Activated naive CD8-positive, alpha-beta T cell treated with anti-CD3 and anti-CD28 coated beads, Interleukin-2, amount 10 ng/mL, durations not matched to agents 7 days and 5 days (primary cell): ENCODE results near the gene CTSE. TPM values are rescaled to one million over a fixed set of nuclear protein-coding genes. Genes with fewer than 3 reads are reported as not detected.
"Not testable (repeated sequence)": the region's sequence is repeated elsewhere in the genome, so short reads cannot be mapped to it uniquely, and the experiment has no call there.

ENCODE experiments used
- ATAC-seq: fragments of 150-1000 bp; cut with Tn5 transposase; one replicate; pipeline ENCODE4 v1.10.0; 2021; ENCODE audit warnings: low read depth, moderate library complexity
- POLR2A ChIA-PET: fragments of 350-600 bp; sonication (Branson Sonifier 250); formaldehyde crosslinking; loops from one replicate; lab custom pipeline; 2021; ENCODE audit warnings: antibody characterized with exemption; lab: Charles Lee
- DNase-seq: peaks from one replicate; pipeline ENCODE4 v3.0.0; 2021
- H3K27ac Mint-ChIP-seq: one replicate; pipeline ENCODE4 v1.8.0; 2022; ENCODE audit warnings: mild to moderate bottlenecking, mixed read lengths
- H3K27me3 Mint-ChIP-seq: one replicate; pipeline ENCODE4 v1.8.0; 2022; ENCODE audit warnings: mild to moderate bottlenecking, moderate library complexity, mixed read lengths
- H3K36me3 Mint-ChIP-seq: one replicate; pipeline ENCODE4 v1.8.0; 2021; ENCODE audit warnings: mild to moderate bottlenecking, mixed read lengths
- H3K4me1 Mint-ChIP-seq: one replicate; pipeline ENCODE4 v1.8.0; 2021; ENCODE audit warnings: mixed read lengths
- H3K4me3 Mint-ChIP-seq: one replicate; pipeline ENCODE4 v1.8.0; 2022; ENCODE audit warnings: mild to moderate bottlenecking, moderate library complexity, mixed read lengths
- H3K9me3 Mint-ChIP-seq: one replicate; pipeline ENCODE4 v1.8.0; 2021; ENCODE audit warnings: mixed read lengths
- total RNA-seq, 2 experiments: library from RNA; stranded (reverse); gene quantifications; one replicate each; pipeline ENCODE4 v1.2.3, GENCODE V29; 2021

The CTSE gene
- total RNA-seq, result not detected

GRCh38 chr1:206023695-206024094, at the start of gene CTSE:
Gene CTSE, minus strand, starts transcription at chr1:206023895. Its CDS starts 104 bp downstream, at chr1:206023791.
- no peak within 1 kb of the TSS for H3K4me3 Mint-ChIP-seq
- POLR2A ChIA-PET, result no interaction called here
- H3K36me3 Mint-ChIP-seq, result no peaks in the 10 kb centered on the region
- DNase-seq, result no peak
- peaks cover 4% of the 10 kb centered on the region for H3K4me1 Mint-ChIP-seq
- ATAC-seq, result no peak
- peak within 1 kb of the TSS; percentile 39 for H3K27ac Mint-ChIP-seq
- H3K27me3 Mint-ChIP-seq, result peaks cover 19% of the 10 kb centered on the region
- H3K9me3 Mint-ChIP-seq, result no peaks in the 10 kb centered on the region

GRCh38 chr1:206070627-206071304, 47.1 kb upstream of the CTSE start:
- DNase-seq, result no peak
- H3K27me3 Mint-ChIP-seq, result peaks cover 61% of the 10 kb centered on the region

GRCh38 chr1:206068314-206068713, 44.6 kb upstream of the CTSE start:
- Mint-ChIP-seq H3K4me3 (no peak overlapping the region), H3K27ac (no peak overlapping the region), H3K27me3 (peaks cover 47% of the 10 kb centered on the region), H3K4me1 (peaks cover 9% of the 10 kb centered on the region), H3K9me3 (no peaks in the 10 kb centered on the region), H3K36me3 (no peaks in the 10 kb centered on the region)
- ATAC-seq (no peak), DNase-seq (no peak)
- POLR2A ChIA-PET, result no interaction called here

More at GRCh38 chr1:206070627-206071304, 47.1 kb upstream of the CTSE start:
- H3K9me3 Mint-ChIP-seq, result no peaks in the 10 kb centered on the region
- H3K27ac Mint-ChIP-seq, result no peak overlapping the region
- POLR2A ChIA-PET, result no interaction called here
- peaks cover 9% of the 10 kb centered on the region for H3K4me1 Mint-ChIP-seq
- no peaks in the 10 kb centered on the region for H3K36me3 Mint-ChIP-seq
- no peak for ATAC-seq
- no peak overlapping the region for H3K4me3 Mint-ChIP-seq

- Mint-ChIP-seq H3K27me3 (peaks cover 45% of the 10 kb centered on the region), H3K9me3 (peaks cover 2% of the 10 kb centered on the region), H3K27ac (no peak overlapping the region), H3K4me3 (no peak overlapping the region), H3K4me1 (peaks cover 9% of the 10 kb centered on the region), H3K36me3 (no peaks in the 10 kb centered on the region)
- POLR2A ChIA-PET, result no interaction called here
- ATAC-seq (no peak), DNase-seq (no peak)
Observed at GRCh38 chr1:206067486-206068227, 44.0 kb upstream of the CTSE start.

GRCh38 chr1:206066479-206067171, 42.9 kb upstream of the CTSE start:
- POLR2A ChIA-PET, result no interaction called here
- Mint-ChIP-seq H3K9me3 (peaks cover 2% of the 10 kb centered on the region), H3K27me3 (peaks cover 45% of the 10 kb centered on the region), H3K4me1 (peaks cover 9% of the 10 kb centered on the region), H3K4me3 (no peak overlapping the region), H3K27ac (no peak overlapping the region), H3K36me3 (no peaks in the 10 kb centered on the region)
- DNase-seq (no peak), ATAC-seq (peak; percentile 73)

GRCh38 chr1:206065547-206066145, 42.0 kb upstream of the CTSE start:
- Mint-ChIP-seq H3K36me3 (no peaks in the 10 kb centered on the region), H3K4me1 (peaks cover 9% of the 10 kb centered on the region), H3K4me3 (no peak overlapping the region), H3K9me3 (peaks cover 2% of the 10 kb centered on the region), H3K27ac (no peak overlapping the region), H3K27me3 (peaks cover 36% of the 10 kb centered on the region)
- ATAC-seq (no peak), DNase-seq (no peak)
- POLR2A ChIA-PET, result no interaction called here

GRCh38 chr1:206064501-206064900, 40.8 kb upstream of the CTSE start:
- H3K4me3 Mint-ChIP-seq, H3K36me3 Mint-ChIP-seq, DNase-seq, ATAC-seq, H3K4me1 Mint-ChIP-seq, H3K9me3 Mint-ChIP-seq, POLR2A ChIA-PET, H3K27ac Mint-ChIP-seq: not testable (repeated sequence)
- H3K27me3 Mint-ChIP-seq, result peaks cover 38% of the 10 kb centered on the region

GRCh38 chr1:206064001-206064400, 40.3 kb upstream of the CTSE start:
- ATAC-seq, H3K27ac Mint-ChIP-seq, H3K4me3 Mint-ChIP-seq, H3K36me3 Mint-ChIP-seq, DNase-seq, POLR2A ChIA-PET, H3K9me3 Mint-ChIP-seq, H3K4me1 Mint-ChIP-seq: not testable (repeated sequence)
- peaks cover 33% of the 10 kb centered on the region for H3K27me3 Mint-ChIP-seq

GRCh38 chr1:206062464-206062863, 38.8 kb upstream of the CTSE start:
- ATAC-seq (no peak), DNase-seq (no peak)
- POLR2A ChIA-PET, result no interaction called here
- Mint-ChIP-seq H3K27me3 (peaks cover 26% of the 10 kb centered on the region), H3K27ac (no peak overlapping the region), H3K4me1 (peaks cover 4% of the 10 kb centered on the region), H3K4me3 (no peak overlapping the region), H3K9me3 (peaks cover 2% of the 10 kb centered on the region), H3K36me3 (no peaks in the 10 kb centered on the region)

- Mint-ChIP-seq H3K27me3 (peaks cover 22% of the 10 kb centered on the region), H3K36me3 (no peaks in the 10 kb centered on the region), H3K27ac (no peak overlapping the region), H3K4me1 (peaks cover 1% of the 10 kb centered on the region), H3K9me3 (peaks cover 2% of the 10 kb centered on the region), H3K4me3 (no peak overlapping the region)
- DNase-seq, result no peak
- ATAC-seq, result no peak
- POLR2A ChIA-PET, result no interaction called here
Observed at GRCh38 chr1:206060844-206061243, 37.1 kb upstream of the CTSE start.

- Mint-ChIP-seq H3K36me3 (no peaks in the 10 kb centered on the region), H3K4me3 (no peak overlapping the region), H3K27me3 (peaks cover 26% of the 10 kb centered on the region), H3K9me3 (peaks cover 2% of the 10 kb centered on the region), H3K27ac (no peak overlapping the region), H3K4me1 (no peaks in the 10 kb centered on the region)
- ATAC-seq, result no peak
- no peak for DNase-seq
- POLR2A ChIA-PET, result no interaction called here
Observed at GRCh38 chr1:206059355-206059915, 35.7 kb upstream of the CTSE start.

GRCh38 chr1:206058927-206059292, 35.2 kb upstream of the CTSE start:
- Mint-ChIP-seq H3K27me3 (peaks cover 26% of the 10 kb centered on the region), H3K36me3 (no peaks in the 10 kb centered on the region), H3K4me3 (no peak overlapping the region), H3K4me1 (no peaks in the 10 kb centered on the region), H3K27ac (no peak overlapping the region), H3K9me3 (peaks cover 2% of the 10 kb centered on the region)
- POLR2A ChIA-PET, result no interaction called here
- ATAC-seq, result no peak
- no peak for DNase-seq

- POLR2A ChIA-PET, H3K4me3 Mint-ChIP-seq, ATAC-seq, H3K27ac Mint-ChIP-seq, H3K36me3 Mint-ChIP-seq, H3K4me1 Mint-ChIP-seq, DNase-seq, H3K9me3 Mint-ChIP-seq: not testable (repeated sequence)
- peaks cover 26% of the 10 kb centered on the region for H3K27me3 Mint-ChIP-seq
Observed at GRCh38 chr1:206058289-206058926, 34.7 kb upstream of the CTSE start.
